Measurements from ENCODE around the gene STK4.

Gene STK4

GRCh38 chr20:45069261-45069660, 102.9 kb downstream of the STK4 start:
- H3K4me1 Mint-ChIP-seq, result peaks cover 17% of the 10 kb centered on the region
- H3K4me3 Mint-ChIP-seq, result no peak overlapping the region
- no peaks in the 10 kb centered on the region for H3K27me3 Mint-ChIP-seq (ENCODE audit: low read depth, poor library complexity)
- no peak for TF ChIP-seq CTCF (IDR thresholded peaks at IDR 0.05)
- no peak overlapping the region for H3K27ac Mint-ChIP-seq
- peaks cover 23% of the 10 kb centered on the region for H3K36me3 Mint-ChIP-seq (ENCODE audit: low read depth)
- DNase-seq, result no peak
- H3K9me3 Mint-ChIP-seq, result peaks cover 5% of the 10 kb centered on the region

- peak overlapping the region; percentile 42 for H3K27ac Mint-ChIP-seq
- no peak for TF ChIP-seq CTCF (IDR thresholded peaks at IDR 0.05)
These were observed 104.8 kb downstream of the STK4 start for GRCh38 chr20:45070932-45071632.

GRCh38 chr20:45072066-45072465, 105.8 kb downstream of the STK4 start:
- no peak for TF ChIP-seq CTCF (IDR thresholded peaks at IDR 0.05)
- no peak overlapping the region for H3K4me3 Mint-ChIP-seq
- DNase-seq, result no peak
- no peaks in the 10 kb centered on the region for H3K9me3 Mint-ChIP-seq
- no peak overlapping the region for H3K27ac Mint-ChIP-seq
- peaks cover 28% of the 10 kb centered on the region for H3K36me3 Mint-ChIP-seq (ENCODE audit: low read depth)
- H3K27me3 Mint-ChIP-seq (ENCODE audit: low read depth, poor library complexity), result no peaks in the 10 kb centered on the region
- peaks cover 32% of the 10 kb centered on the region for H3K4me1 Mint-ChIP-seq

More at GRCh38 chr20:45070932-45071632, 104.8 kb downstream of the STK4 start:
- Mint-ChIP-seq H3K9me3 (no peaks in the 10 kb centered on the region), H3K4me1 (peaks cover 22% of the 10 kb centered on the region), H3K36me3 (ENCODE audit: low read depth) (peaks cover 18% of the 10 kb centered on the region), H3K4me3 (no peak overlapping the region), H3K27me3 (ENCODE audit: low read depth, poor library complexity) (no peaks in the 10 kb centered on the region)
- DNase-seq, result no peak

GRCh38 chr20:45073221-45073620, 106.9 kb downstream of the STK4 start:
- Mint-ChIP-seq H3K27me3 (ENCODE audit: low read depth, poor library complexity) (no peaks in the 10 kb centered on the region), H3K36me3 (ENCODE audit: low read depth) (peaks cover 34% of the 10 kb centered on the region), H3K27ac (peak overlapping the region; percentile 30), H3K9me3 (no peaks in the 10 kb centered on the region), H3K4me1 (peaks cover 38% of the 10 kb centered on the region), H3K4me3 (no peak overlapping the region)
- no peak for DNase-seq
- TF ChIP-seq CTCF (IDR thresholded peaks at IDR 0.05), result no peak

- peaks cover 31% of the 10 kb centered on the region for H3K4me1 Mint-ChIP-seq
- peaks cover 65% of the 10 kb centered on the region for H3K36me3 Mint-ChIP-seq (ENCODE audit: low read depth)
- no peak overlapping the region for H3K4me3 Mint-ChIP-seq
- no peaks in the 10 kb centered on the region for H3K27me3 Mint-ChIP-seq (ENCODE audit: low read depth, poor library complexity)
- DNase-seq, result no peak
- H3K9me3 Mint-ChIP-seq, result peaks cover 12% of the 10 kb centered on the region
- H3K27ac Mint-ChIP-seq, result no peak overlapping the region
- TF ChIP-seq CTCF (IDR thresholded peaks at IDR 0.05), result no peak
These were observed 111.2 kb downstream of the STK4 start for GRCh38 chr20:45077559-45077958.
